ENCODE data around the gene WDHD1.

DNA sequence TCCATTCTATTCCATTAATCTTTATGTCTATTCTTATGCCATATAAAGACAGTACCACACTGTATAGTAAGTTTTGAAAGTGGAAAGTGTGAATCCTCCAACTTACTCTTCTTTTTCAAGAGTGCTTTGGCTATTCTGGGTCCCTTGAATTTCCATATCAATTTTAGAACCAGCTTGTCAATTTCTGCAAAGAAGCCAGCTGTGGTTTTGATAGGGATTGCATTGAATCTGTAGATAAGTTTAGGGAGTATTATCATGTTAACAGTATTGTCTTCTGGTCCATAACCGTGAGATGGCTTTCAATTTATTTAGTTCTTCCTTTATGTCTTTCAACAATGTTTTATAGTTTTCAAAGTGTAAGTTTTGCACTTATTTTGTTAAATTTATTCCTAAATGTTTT, 90.1 kb downstream of the WDHD1 start:
- TF ChIP-seq, protein P1, sequence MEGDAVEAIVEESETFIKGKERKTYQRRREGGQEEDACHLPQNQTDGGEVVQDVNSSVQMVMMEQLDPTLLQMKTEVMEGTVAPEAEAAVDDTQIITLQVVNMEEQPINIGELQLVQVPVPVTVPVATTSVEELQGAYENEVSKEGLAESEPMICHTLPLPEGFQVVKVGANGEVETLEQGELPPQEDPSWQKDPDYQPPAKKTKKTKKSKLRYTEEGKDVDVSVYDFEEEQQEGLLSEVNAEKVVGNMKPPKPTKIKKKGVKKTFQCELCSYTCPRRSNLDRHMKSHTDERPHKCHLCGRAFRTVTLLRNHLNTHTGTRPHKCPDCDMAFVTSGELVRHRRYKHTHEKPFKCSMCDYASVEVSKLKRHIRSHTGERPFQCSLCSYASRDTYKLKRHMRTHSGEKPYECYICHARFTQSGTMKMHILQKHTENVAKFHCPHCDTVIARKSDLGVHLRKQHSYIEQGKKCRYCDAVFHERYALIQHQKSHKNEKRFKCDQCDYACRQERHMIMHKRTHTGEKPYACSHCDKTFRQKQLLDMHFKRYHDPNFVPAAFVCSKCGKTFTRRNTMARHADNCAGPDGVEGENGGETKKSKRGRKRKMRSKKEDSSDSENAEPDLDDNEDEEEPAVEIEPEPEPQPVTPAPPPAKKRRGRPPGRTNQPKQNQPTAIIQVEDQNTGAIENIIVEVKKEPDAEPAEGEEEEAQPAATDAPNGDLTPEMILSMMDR (conservative IDR thresholded peaks at IDR 0.05; ENCODE audit: low read depth, low read length): no peak
- no peak for TF ChIP-seq EZH2 (IDR thresholded peaks at IDR 0.05; ENCODE audit: low read length, unreplicated experiment)

All from PC-3 (cell line).